Effector CD8-positive, alpha-beta T cell (primary cell): ENCODE results near the gene SLC26A8.
"Not testable (repeated sequence)": the region's sequence is repeated elsewhere in the genome, so short reads cannot be mapped to it uniquely, and the experiment has no call there.

ENCODE experiments used
- DNase-seq: peaks from one replicate; lab custom pipeline; 2025; lab: John Stamatoyannopoulos, UW

The SLC26A8 gene

DNA sequence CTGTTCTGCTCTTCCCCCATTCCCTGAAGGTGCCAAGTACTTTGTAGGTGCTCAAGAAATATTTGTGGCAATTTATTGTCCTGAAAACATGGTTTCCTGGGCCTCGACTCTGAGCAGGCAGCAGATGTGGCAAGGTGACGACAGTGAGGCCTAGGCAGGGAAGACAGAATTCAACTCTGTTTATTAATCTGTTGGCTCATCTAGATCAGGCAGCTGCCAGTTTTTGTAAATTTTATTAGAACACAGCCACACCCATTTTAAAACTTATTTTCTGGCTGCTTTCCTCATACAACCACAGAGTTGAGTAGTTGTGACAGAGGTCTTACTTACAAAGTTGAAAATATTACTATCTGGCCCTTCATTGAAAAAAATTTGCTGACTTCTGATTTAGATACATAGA lies 27.7 kb upstream of the SLC26A8 start:
- DNase-seq = no peak

- no peak for DNase-seq
These were observed 26.7 kb upstream of the SLC26A8 start for GRCh38 chr6:36050947-36051710.

GRCh38 chr6:36050305-36050704 lies 25.9 kb upstream of the SLC26A8 start:
- DNase-seq = no peak

DNA sequence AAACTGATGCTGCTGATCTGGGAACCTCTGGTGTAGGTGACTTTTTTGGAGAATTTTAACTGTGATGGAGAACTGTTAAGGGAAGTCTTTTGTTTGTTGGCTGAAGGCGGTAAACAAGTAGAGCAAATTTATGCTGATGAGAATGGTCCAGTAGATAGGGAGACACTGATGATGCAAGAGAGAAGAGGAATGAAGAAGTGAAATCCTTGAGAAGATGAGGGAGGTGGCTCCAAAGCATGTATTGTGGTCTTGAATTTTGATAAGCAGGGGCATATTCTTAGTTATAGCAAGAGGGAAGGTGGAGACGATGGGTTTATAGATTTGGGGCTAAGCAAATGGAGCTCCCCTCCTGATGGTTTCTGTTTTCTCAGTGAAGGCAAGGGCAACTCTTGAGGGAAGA lies 25.1 kb upstream of the SLC26A8 start:
- no peak for DNase-seq

GRCh38 chr6:36042618-36043260 lies 18.3 kb upstream of the SLC26A8 start:
- no peak for DNase-seq

DNA sequence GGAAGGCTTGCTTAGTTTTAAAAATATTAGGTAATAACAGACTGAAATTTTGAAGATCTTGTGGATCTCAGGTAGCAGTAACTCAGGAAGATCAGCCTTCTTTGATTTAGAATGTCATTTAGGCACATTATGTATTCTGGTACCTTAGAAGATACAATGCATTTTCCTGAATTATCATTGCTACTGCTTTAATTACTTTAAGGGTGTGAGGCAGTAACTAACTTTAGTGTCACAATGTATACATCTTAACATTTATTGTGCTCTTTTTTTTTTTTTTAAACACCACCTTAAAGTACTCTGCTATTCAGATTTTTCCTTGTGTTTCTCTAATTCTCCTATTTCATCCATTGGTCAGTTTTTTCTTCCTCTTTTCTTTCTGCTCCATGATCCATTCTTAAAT lies 16.5 kb upstream of the SLC26A8 start:
- no peak for DNase-seq

DNA sequence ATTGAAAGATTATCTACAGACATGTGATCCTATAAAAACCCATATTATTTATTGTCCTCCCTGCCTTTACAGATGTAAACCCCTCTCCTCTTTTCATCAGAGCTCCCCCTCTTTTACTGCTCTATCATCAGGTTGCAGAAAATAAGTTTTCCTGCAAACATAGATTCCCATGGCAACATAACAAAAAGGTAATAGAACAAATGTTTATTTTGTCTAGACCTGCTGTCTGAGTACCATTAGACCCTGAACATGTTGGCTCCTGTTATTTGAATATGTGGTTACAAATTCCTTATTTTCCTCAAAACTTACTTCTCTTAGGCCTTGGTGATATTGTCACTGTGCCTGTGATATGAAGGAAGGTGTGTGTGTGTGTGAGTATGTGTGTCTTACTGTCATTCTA lies 14.7 kb upstream of the SLC26A8 start:
- DNase-seq = no peak

DNA sequence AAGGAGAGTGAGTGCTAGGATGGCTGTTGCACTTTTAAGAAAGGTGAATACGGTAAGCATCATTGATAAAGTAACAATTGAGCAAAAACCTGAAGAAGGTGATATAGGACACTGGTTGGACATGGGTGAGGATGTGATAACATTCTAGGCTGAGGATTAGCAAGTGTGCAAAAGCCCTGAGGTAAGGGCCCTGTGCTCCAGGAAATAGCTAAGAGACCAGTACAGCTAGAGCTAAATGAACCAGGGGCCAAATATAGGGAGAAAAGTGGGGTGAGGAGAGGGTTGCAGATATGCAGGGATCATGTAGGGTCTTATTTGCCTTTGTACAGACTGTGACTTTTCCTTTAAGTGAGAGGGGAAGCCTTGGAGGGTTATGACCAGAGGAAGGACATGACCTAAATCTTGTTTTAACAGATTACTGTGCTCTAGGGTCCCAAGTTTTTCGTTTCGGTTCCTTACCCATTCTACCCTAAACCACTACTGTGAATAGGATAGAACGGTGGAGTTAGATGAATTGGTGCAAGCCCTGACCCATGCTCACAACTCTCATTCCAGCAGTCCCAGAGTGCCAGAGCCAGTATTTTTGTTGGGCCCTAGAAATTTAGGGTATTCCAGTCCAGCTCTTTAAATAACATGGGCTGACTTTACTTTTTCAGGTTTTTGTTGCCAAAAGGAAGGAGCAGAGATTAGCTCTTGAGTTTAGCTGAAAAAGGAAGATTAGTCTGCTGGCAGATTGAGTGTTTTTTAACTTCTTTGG lies 13.9 kb upstream of the SLC26A8 start:
- no peak for DNase-seq

GRCh38 chr6:36035225-36035624 lies 10.8 kb upstream of the SLC26A8 start:
- DNase-seq = no peak

GRCh38 chr6:36034441-36034840 lies 10.0 kb upstream of the SLC26A8 start:
- no peak for DNase-seq

DNA sequence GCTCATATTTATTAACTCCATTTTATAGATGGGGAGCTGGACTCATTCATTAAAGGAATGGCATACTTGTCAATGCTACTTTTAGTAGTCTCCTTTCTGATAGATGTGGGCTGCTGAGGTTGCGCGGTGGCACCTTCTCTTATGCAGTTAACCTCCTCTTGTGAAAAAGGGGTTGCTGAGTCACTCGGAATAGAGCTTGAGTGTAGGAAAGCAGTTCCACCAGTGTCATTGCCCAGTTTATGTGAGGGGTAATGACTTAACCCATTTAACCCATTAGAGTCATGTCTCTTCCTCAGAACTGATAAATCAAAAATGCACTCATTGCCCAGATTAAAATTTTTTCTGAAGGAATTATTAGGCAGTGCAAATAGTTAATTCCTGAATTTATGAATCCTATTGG lies 9.5 kb upstream of the SLC26A8 start:
- DNase-seq = no peak

DNA sequence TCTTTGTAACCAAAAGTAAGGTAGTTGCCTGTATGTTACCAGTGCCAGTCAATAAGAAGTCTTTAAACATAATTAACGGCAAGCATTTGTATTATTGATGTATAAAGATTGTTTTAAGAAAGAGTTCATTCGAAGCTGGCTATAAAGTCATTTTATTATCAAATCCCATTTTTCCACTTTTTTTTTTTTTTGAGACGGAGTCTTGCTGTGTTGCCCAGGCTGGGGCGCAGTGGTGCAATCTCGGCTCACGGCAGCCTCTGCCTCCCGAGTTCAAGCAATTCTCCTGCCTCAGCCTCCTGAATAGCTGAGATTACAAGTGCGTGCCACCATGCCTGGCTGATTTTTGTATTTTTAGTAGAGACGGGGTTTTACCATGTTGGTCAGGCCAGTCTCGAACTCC lies 8.7 kb upstream of the SLC26A8 start:
- not testable (repeated sequence) for DNase-seq

DNA sequence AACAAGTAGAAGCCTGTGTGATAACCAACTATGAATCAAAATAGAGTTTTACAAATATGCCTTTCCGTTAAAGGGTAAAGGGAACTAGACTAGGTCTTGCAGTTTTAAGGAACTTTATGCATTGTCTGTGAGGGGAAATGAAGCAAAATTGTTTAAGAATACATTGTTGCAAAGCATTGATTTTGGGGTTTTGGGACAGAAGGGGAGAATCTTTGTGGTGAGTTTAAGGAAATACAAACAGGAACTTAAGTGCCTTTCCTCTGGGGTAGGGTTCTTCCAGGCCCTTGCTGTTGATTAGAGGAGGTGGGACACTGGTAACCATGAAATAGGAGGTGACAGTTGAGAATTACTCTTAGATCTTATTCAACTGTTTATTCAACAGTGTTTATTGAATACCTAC lies 7.8 kb upstream of the SLC26A8 start:
- DNase-seq = no peak

- DNase-seq = no peak
These were observed 5.0 kb upstream of the SLC26A8 start for GRCh38 chr6:36029464-36029863.

- peak; percentile 34 for DNase-seq
These were observed 4.5 kb upstream of the SLC26A8 start for GRCh38 chr6:36028877-36029324.

DNA sequence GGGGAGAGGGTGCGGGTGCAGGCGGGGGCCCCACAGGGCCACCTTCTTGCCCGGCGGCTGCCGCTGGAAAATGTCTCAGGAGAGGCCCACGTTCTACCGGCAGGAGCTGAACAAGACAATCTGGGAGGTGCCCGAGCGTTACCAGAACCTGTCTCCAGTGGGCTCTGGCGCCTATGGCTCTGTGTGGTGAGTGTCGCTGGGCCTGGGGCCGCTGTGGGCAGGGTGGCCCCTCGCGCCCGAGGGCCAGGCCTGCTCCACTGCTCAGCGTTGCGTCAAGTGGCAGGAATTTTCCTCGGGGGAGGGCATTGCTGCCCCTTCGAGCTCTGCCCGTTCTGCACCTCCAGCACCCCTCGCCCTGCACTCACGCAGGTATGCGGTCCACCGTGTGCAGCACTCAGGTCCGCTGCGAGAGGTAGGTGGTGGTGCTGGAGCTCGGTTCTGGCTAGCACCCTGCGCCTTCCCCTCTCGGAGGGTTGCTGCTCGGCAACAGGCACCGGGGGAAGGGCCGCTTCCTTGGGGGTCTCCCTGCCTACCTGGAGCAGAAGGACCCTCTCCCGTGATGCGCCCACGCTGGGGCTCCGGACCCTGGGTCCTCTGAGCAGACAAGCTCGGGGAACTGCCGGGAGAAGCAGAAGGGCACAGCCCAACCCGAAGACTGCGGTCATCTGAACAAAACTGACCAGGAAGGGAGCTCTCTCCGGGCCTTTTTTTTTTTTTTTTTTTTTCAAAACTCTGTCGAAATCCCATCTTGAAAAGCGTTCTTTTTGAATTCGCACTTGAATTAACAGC lies 3.8 kb upstream of the SLC26A8 start:
- DNase-seq = peak; percentile 23

DNA sequence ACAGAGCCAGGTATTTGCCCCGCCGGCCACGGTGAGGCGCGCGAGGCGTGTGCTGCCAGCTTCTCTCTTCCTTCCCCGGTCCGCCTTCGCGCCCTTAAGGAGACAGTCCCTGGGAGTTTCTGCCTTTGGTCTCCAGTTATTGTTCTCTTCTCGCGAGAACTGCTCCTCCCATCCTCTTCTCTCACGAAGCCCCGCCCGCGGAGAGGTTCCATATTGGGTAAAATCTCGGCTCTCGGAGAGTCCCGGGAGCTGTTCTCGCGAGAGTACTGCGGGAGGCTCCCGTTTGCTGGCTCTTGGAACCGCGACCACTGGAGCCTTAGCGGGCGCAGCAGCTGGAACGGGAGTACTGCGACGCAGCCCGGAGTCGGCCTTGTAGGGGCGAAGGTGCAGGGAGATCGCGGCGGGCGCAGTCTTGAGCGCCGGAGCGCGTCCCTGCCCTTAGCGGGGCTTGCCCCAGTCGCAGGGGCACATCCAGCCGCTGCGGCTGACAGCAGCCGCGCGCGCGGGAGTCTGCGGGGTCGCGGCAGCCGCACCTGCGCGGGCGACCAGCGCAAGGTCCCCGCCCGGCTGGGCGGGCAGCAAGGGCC lies 3.2 kb upstream of the SLC26A8 start, which contains the start of gene MAPK14:
TSS of gene MAPK14 (plus strand) at position 308 of the 587 bp plus-strand sequence. CDS start 350 bp downstream, outside the sequence.
- DNase-seq = peak; percentile 99

DNA sequence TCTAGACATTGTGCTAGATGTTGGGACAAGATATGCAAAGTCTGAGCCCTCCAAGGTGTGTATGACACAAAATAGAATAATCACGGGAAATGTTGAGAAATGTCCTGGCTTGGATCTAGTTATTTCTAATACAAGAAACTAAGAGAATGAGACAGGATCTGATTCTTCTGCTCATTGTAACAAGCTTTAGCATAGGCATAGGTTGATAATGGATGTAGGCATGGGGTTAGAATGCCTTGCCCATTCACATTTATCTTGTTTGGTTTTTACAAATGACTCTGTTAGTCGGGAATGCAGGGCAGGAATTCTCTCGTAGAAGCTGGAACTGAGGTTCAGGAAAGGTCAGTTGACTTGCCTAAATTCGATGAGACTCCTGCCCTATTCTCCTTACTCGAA lies 1.5 kb upstream of the SLC26A8 start:
- DNase-seq = no peak

GRCh38 chr6:36025260-36025931 lies 955 bp upstream of the SLC26A8 start:
- DNase-seq = no peak

- no peak for DNase-seq
These were observed 4.3 kb downstream of the SLC26A8 start for GRCh38 chr6:36020154-36020553.

DNA sequence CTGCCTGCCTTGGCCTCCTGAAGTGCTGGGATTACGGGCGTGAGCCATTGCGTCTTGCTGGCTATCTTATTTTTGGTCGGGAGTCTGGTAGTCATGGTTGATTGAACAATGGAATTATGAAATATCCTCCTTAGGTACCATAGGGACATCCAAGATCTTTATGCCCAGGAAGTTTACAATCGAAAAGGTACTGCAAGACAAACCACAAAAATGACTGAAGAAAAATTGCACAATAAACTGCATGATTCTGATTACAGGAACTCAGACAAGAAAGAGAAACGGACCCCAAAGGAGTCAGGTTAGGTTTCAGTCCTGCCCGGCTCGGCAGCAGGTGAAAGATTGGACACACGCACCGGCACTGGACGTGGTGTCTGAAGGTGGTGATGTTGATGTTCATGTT lies 5.3 kb downstream of the SLC26A8 start:
- DNase-seq = no peak
